GM12878 (cell line): ENCODE results near the gene NPSR1.

Experiments
- CHD4 ChIP-seq: fragments of 200-600 bp; sonication (generic); IDR thresholded peaks from 2 replicates; pipeline ENCODE4 v1.6.1; 2016; ENCODE audit warnings: mild to moderate bottlenecking
- RAD21 ChIP-seq: IDR thresholded peaks from 2 replicates; pipeline ENCODE4 v1.6.1; 2011; ENCODE audit warnings: mild to moderate bottlenecking, low read depth, low read length, moderate library complexity; ENCODE audit not compliant: insufficient read depth
- TF ChIP-seq, protein P1 (sequence below), 3 experiments: IDR thresholded peaks in 2 of 3; conservative IDR thresholded peaks in 1 of 3; 2 replicates each; pipeline ENCODE4 v1.5.1; 2011; ENCODE audit warnings: low read depth in 3 of 3, low read length in 3 of 3, mild to moderate bottlenecking in 3 of 3, control low read depth in 2 of 3, moderate library complexity in 2 of 3, inconsistent platforms in 1 of 3, mixed read lengths in 1 of 3; ENCODE audit not compliant: control insufficient read depth in 2 of 3, insufficient read depth in 1 of 3; ENCODE audit errors: extremely low read depth in 1 of 3

GRCh38 chr7:34750636-34751035 lies 92.6 kb downstream of the NPSR1 start:
- TF ChIP-seq CHD4: no peak
- TF ChIP-seq RAD21: no peak
- TF ChIP-seq, protein P1, sequence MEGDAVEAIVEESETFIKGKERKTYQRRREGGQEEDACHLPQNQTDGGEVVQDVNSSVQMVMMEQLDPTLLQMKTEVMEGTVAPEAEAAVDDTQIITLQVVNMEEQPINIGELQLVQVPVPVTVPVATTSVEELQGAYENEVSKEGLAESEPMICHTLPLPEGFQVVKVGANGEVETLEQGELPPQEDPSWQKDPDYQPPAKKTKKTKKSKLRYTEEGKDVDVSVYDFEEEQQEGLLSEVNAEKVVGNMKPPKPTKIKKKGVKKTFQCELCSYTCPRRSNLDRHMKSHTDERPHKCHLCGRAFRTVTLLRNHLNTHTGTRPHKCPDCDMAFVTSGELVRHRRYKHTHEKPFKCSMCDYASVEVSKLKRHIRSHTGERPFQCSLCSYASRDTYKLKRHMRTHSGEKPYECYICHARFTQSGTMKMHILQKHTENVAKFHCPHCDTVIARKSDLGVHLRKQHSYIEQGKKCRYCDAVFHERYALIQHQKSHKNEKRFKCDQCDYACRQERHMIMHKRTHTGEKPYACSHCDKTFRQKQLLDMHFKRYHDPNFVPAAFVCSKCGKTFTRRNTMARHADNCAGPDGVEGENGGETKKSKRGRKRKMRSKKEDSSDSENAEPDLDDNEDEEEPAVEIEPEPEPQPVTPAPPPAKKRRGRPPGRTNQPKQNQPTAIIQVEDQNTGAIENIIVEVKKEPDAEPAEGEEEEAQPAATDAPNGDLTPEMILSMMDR (IDR thresholded peaks at IDR 0.05 in 2 of 3, conservative IDR thresholded peaks at IDR 0.05 in 1 of 3; ENCODE audit: control insufficient read depth in 2 of 3, extremely low read depth in 1 of 3, insufficient read depth in 1 of 3, low read depth in 3 of 3, low read length in 3 of 3): no peak
